Endothelial cell (in vitro differentiated cells): Measurements from ENCODE around the gene CREBRF. TPM values are rescaled to one million over a fixed set of nuclear protein-coding genes. Genes with fewer than 3 reads are reported as not detected.

ENCODE experiments used
- DNase-seq: peaks from one replicate; pipeline ENCODE4 v3.0.0; 2021; ENCODE audit warnings: low spot score
- H3K27ac Mint-ChIP-seq: one replicate; pipeline ENCODE4 v1.8.0; 2021; ENCODE audit warnings: mixed read lengths, inconsistent platforms; ENCODE audit not compliant: unreplicated experiment
- H3K27me3 Mint-ChIP-seq: one replicate; pipeline ENCODE4 v1.8.0; 2021; ENCODE audit warnings: mild to moderate bottlenecking, moderate library complexity, mixed read lengths, inconsistent platforms; ENCODE audit not compliant: unreplicated experiment
- H3K36me3 Mint-ChIP-seq: one replicate; pipeline ENCODE4 v1.8.0; 2021; ENCODE audit warnings: mild to moderate bottlenecking, low read depth, mixed read lengths, inconsistent platforms; ENCODE audit not compliant: unreplicated experiment
- H3K4me1 Mint-ChIP-seq: one replicate; pipeline ENCODE4 v1.8.0; 2021; ENCODE audit warnings: mild to moderate bottlenecking, mixed read lengths, inconsistent platforms; ENCODE audit not compliant: unreplicated experiment
- H3K4me3 Mint-ChIP-seq: one replicate; pipeline ENCODE4 v1.8.0; 2021; ENCODE audit warnings: mild to moderate bottlenecking, mixed read lengths, inconsistent platforms; ENCODE audit not compliant: unreplicated experiment
- H3K9me3 Mint-ChIP-seq: one replicate; pipeline ENCODE4 v1.8.0; 2021; ENCODE audit warnings: mixed read lengths, inconsistent platforms; ENCODE audit not compliant: unreplicated experiment
- CTCF ChIP-seq: fragments of 200-600 bp; sonication (generic); IDR thresholded peaks from one replicate; pipeline ENCODE4 v1.5.0; 2021; ENCODE audit warnings: antibody characterized with exemption; ENCODE audit not compliant: unreplicated experiment
- total RNA-seq: library from RNA; stranded (reverse); fragmentation: NEBNext Ultra II Directional; extraction: Animal tissue kit (Norgen Biotek cat#: 25700); gene quantifications from one replicate; pipeline ENCODE4 v1.2.1, GENCODE V29; 2021; ENCODE audit not compliant: unreplicated experiment

The CREBRF gene
- total RNA-seq, 1 donor from 2014 or later: 19.9 TPM

GRCh38 chr5:173018358-173018757, 37.8 kb upstream of the CREBRF start:
- Mint-ChIP-seq H3K27me3 (no peaks in the 10 kb centered on the region), H3K4me1 (peaks cover 18% of the 10 kb centered on the region), H3K9me3 (no peaks in the 10 kb centered on the region), H3K36me3 (peaks cover 22% of the 10 kb centered on the region), H3K27ac (no peak overlapping the region), H3K4me3 (no peak overlapping the region)
- no peak for TF ChIP-seq CTCF
- DNase-seq: no peak

GRCh38 chr5:173020154-173020581, 36.0 kb upstream of the CREBRF start:
- no peaks in the 10 kb centered on the region for H3K9me3 Mint-ChIP-seq
- no peaks in the 10 kb centered on the region for H3K27me3 Mint-ChIP-seq
- H3K36me3 Mint-ChIP-seq: peaks cover 25% of the 10 kb centered on the region
- H3K4me1 Mint-ChIP-seq: peaks cover 17% of the 10 kb centered on the region
- H3K27ac Mint-ChIP-seq: no peak overlapping the region
- TF ChIP-seq CTCF: no peak
- no peak for DNase-seq
- H3K4me3 Mint-ChIP-seq: no peak overlapping the region

- H3K9me3 Mint-ChIP-seq: no peaks in the 10 kb centered on the region
- H3K27ac Mint-ChIP-seq: no peak overlapping the region
- DNase-seq: no peak
- H3K27me3 Mint-ChIP-seq: no peaks in the 10 kb centered on the region
- peaks cover 15% of the 10 kb centered on the region for H3K4me1 Mint-ChIP-seq
- TF ChIP-seq CTCF: no peak
- no peak overlapping the region for H3K4me3 Mint-ChIP-seq
- peaks cover 25% of the 10 kb centered on the region for H3K36me3 Mint-ChIP-seq
Observed at GRCh38 chr5:173020643-173021042, 35.5 kb upstream of the CREBRF start.

- TF ChIP-seq CTCF: no peak
- no peaks in the 10 kb centered on the region for H3K9me3 Mint-ChIP-seq
- H3K4me1 Mint-ChIP-seq: no peaks in the 10 kb centered on the region
- H3K27me3 Mint-ChIP-seq: no peaks in the 10 kb centered on the region
- no peak overlapping the region for H3K27ac Mint-ChIP-seq
- H3K4me3 Mint-ChIP-seq: no peak overlapping the region
- H3K36me3 Mint-ChIP-seq: peaks cover 16% of the 10 kb centered on the region
- DNase-seq: no peak
Observed at GRCh38 chr5:173025651-173026050, 30.5 kb upstream of the CREBRF start.

GRCh38 chr5:173027905-173028304, 28.2 kb upstream of the CREBRF start:
- Mint-ChIP-seq H3K36me3 (peaks cover 3% of the 10 kb centered on the region), H3K4me1 (no peaks in the 10 kb centered on the region), H3K27ac (no peak overlapping the region), H3K27me3 (no peaks in the 10 kb centered on the region), H3K4me3 (no peak overlapping the region), H3K9me3 (no peaks in the 10 kb centered on the region)
- DNase-seq: no peak
- TF ChIP-seq CTCF: no peak
